ENCODE measurements around the gene PTN.

GRCh38 chr7:137221467-137221866 is 122.1 kb downstream of the PTN start:
- no peak for TF ChIP-seq POLR2A (IDR thresholded peaks at IDR 0.05; ENCODE audit: low read depth, low read length)
- no peak for TF ChIP-seq POLR2AphosphoS5 (IDR thresholded peaks at IDR 0.05; ENCODE audit: low read depth, low read length)

Measured in GM12892 (cell line).